Adipose tissue (tissue), 3 donors: ENCODE results near the gene TH. TPM values are rescaled to one million over a fixed set of nuclear protein-coding genes. Genes with fewer than 3 reads are reported as not detected.

Source experiments
- polyA plus RNA-seq, 3 donors: library from polyadenylated mRNA; stranded (reverse); fragments of 200-250 nt; gene quantifications; one replicate each; pipeline ENCODE4 v1.2.3, GENCODE V29; 2013
- donor health status: healthy with polysubstance abuse.
- donor health status: Bipolar disorder and iron deficiency.
- donor health status: healthy.

The TH gene
- polyA plus RNA-seq, 3 donors = 0.17 TPM; not detected in 2

Other genes starting within 250 kb of the TH start
- gene MRPL23, start 224.5 kb downstream of the TH start, polyA plus RNA-seq = 100 to 1,000 TPM in 1 of 3 donors, 10 to 100 TPM in 2; 55.4 to 119 (median 92.8) TPM
- gene H19, start 174.0 kb downstream of the TH start, polyA plus RNA-seq = 1,000 to 10,000 TPM in 1 of 3 donors, 100 to 1,000 TPM in 2; 191 to 1,541 (median 405) TPM
- gene IGF2, start 32.4 kb downstream of the TH start, polyA plus RNA-seq = 100 to 1,000 TPM in 1 of 3 donors, 10 to 100 TPM in 1, 1 to 10 TPM in 1; 6.7 to 133 (median 31.7) TPM
- gene INS, start 10.6 kb downstream of the TH start, polyA plus RNA-seq = 1,000 to 10,000 TPM in 1 of 3 donors, 1 to 10 TPM in 2; 1.8 to 8,847 (median 2.5) TPM
- under 1 TPM in 2 of 3 donors, not detected in 1; 0.19 to 0.63 TPM for gene ASCL2, start 98.8 kb upstream of the TH start, polyA plus RNA-seq
- gene C11orf21, start 130.1 kb upstream of the TH start, polyA plus RNA-seq = 1 to 10 TPM in 1 of 3 donors, under 1 TPM in 2; 0.62 to 1.8 (median 0.79) TPM
- 1 to 10 TPM in 2 of 3 donors, under 1 TPM in 1; 0.75 to 1.9 (median 1.7) TPM for gene TSPAN32, start 130.2 kb upstream of the TH start, polyA plus RNA-seq
- gene CD81, start 205.5 kb upstream of the TH start, polyA plus RNA-seq = 1,000 to 10,000 TPM in 1 of 3 donors, 100 to 1,000 TPM in 2; 296 to 1,314 (median 632) TPM
- 10 to 100 TPM; 21.0 to 58.0 (median 49.8) TPM for gene TSSC4, start 228.9 kb upstream of the TH start, polyA plus RNA-seq